ENCODE measurements around the gene SEC22B. TPM values are rescaled to one million over a fixed set of nuclear protein-coding genes. Genes with fewer than 3 reads are reported as not detected.
"Not testable (repeated sequence)": the region's sequence is repeated elsewhere in the genome, so short reads cannot be mapped to it uniquely, and the experiment has no call there.

The SEC22B gene
- total RNA-seq: 10 to 100 TPM; 24.2 to 28.1 TPM
- long read RNA-seq, full-length matches to known transcripts: 53 of 57 reads
- long read RNA-seq, partial matches to known transcripts: 1 of 57 reads
- long read RNA-seq, other reads (novel, unspliced or antisense): 3 of 57 reads

DNA sequence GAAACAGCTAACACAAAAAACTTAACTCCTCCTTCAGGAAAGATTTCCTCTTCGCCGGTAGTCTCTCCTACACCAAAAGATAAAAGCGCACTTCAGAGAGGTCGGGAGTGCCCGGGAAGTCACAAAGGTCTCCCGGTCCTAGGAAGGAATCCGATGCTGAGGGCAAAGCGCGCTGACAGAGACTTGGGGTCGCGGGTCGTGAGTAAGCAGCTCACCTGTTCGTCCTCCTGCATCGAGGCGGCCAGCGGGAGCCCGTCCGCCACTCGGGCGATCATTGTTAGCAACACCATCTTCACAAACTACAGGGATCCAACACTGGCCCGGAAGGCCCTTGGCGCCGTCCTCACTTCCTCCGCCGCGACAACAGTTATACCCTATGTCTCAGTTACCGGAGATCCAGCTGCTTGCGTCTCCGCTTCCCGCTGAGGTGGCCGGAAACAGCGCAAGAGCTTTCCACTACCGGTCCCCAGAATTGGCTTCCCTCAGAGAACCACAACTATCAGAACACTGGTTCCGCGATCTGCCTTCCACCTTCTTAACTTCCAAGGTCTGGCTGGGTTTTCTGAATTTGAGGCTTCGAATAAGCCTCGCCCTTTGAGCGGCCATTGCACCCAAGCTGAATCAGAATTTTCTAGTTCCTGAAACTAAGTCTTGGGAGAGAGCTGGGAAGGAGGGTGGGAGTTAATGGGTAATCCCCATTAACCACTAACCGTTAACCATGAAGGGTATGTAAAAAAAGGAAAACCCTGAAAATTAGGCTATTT lies at the start of gene SEC22B:
Gene SEC22B (minus strand): TSS at position 429 of the 764 bp plus-strand sequence. CDS start 139 bp downstream, at position 290.
- peak; percentile 94 for ATAC-seq
- DNase-seq: peak; percentile 87 to 92
- intact Hi-C loops (cut with DNase I, micrococcal nuclease): no loop called here

DNA sequence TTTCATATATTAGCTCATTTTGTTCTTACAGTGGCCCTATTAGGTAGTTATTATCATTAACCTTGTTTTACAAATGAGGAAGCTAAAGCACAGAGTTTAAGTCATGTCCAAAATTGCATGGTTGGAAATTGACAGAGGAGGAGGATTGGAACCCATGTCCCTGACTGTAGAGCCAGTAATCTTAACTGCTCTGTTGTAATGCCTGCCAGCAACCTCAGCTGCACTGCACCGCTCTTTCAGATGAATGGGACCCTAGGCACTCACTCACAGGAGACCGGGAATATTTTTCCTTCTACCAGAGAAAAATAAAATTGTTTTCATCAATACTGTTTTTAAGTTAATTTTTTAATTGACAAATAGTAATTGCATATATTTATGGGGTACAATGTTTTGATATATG lies 41.6 kb upstream of the SEC22B start:
- DNase-seq; intact Hi-C loops (cut with DNase I, micrococcal nuclease); ATAC-seq: not testable (repeated sequence)

DNA sequence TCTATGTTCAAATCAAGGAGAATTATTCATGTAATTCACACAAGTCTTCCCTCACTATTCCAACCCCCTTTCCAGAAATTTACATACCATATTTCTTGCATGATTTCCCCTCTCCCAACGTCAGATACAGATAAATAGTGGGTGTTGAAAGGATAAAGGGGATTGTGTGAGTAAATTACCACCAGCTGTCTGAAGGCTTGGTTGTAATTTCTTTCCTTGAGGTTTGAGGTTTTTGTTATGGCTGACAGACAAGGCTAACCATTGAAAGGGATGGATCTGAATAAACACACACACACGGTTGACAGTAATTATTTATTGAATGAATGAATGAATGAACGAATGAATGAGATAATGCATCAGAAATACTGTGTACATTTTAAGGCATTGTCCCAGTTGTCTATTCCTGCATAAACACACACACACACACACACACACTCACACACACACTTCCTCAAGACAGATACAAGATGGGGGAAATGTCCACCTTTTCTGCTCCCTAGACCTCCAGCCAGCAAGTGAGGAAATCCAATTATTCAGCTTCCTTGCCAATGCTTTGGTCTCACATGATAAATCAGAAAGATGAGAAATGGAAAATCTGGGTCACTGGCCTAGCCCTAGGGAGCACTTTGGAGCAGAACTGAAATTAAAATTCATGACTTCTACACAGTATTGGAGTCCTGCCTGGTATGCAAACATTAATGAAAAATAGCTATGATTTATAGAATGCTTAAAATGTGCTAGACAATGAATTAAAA lies 41.0 kb upstream of the SEC22B start:
- ATAC-seq; DNase-seq; intact Hi-C loops (cut with DNase I, micrococcal nuclease): not testable (repeated sequence)

GRCh38 chr1:120213606-120214005 lies 37.3 kb upstream of the SEC22B start:
- ATAC-seq: peak; percentile 73
- intact Hi-C loops (cut with DNase I, micrococcal nuclease); DNase-seq: not testable (repeated sequence)

DNA sequence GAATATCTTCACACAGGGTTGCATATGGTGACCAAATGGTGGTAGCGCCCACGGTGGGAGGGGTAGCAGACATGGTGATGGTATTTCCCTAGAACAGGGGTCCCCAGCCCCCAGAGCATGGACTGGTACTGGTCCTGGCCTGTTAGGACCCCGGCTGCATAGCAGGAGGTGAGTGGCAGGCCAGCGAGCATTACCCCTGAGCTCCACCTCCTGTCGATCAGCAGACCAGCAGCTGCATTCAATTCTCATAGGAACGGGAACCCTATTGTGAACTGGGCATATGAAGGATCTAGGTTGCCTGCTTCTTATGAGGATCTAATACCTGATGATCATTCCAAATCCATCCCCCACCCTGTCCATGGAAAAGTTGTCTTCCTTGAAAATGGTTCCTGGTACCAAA lies 34.4 kb upstream of the SEC22B start:
- ATAC-seq; DNase-seq; intact Hi-C loops (cut with DNase I, micrococcal nuclease): not testable (repeated sequence)

DNA sequence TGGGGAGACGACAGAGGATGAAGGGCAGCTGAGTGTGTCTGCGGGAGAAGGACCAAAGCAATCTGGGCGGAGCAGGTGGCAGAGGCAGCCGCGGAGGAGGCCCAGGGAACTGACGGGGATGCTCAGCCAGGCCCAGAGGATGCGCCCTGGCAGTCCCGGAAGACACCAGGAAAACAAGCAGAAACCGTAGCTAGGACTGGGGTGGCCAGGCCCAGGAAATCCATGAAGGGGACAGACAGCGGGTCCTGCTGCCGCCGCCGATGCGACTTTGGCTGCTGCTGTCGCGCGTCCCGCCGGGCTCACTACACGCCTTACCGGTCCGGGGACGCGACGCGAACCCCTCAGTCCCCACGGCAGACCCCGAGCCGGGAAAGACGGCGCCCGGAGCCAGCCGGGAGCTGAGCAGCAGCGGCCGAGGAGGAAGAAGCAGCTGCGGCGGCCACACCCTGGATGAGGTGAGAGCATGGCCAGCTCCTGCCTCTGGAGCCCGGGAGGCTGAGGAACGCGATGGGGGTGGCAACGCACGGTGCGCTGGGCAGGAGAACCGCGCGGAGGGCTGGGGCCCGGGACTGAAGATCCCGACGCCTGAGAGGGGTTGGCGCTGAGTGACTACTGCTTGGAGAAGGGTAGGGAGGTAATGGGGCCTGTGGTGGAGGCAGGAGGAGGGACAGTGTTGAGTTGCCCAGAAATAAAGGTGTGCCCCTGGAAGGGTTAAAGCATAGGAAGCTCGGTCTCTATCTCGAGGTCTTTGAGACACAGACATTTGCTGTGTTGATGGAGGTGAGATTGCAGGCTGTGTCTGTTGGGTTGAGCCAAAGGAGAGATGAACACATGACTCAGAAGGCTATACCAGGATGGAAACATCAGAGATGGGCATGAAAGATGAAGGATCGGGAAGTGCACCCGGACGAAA lies 20.8 kb upstream of the SEC22B start:
- peak; percentile 86 for ATAC-seq
- DNase-seq; intact Hi-C loops (cut with DNase I, micrococcal nuclease): not testable (repeated sequence)

- ATAC-seq; intact Hi-C loops (cut with DNase I, micrococcal nuclease): not testable (repeated sequence)
Measured at GRCh38 chr1:120188626-120189025, 12.3 kb upstream of the SEC22B start.

DNA sequence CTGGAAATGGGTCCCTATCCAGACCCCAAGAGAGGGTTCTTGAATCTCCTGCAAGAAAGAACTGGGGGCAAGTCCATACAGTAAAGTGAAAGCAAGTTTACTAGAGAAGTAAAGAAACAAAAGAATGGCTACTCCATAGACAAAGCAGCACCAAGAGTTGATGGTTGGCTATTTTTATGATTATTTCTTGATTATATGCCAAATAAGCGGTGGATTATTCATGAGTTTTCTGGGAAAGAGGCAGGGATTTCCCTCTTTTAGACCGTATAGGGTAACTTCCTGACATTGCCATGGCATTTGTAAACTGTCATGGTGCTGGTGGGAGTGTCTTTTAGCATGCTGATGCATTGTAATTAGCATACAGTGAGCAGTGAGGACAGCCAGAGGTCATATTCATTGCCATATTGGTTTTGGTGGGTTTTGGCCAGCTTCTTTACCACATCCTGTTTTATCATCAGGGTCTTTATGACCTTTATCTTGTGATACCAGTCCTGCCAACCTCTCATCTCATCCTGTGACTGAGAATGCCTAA lies 5.9 kb upstream of the SEC22B start:
- DNase-seq; intact Hi-C loops (cut with DNase I, micrococcal nuclease); ATAC-seq: not testable (repeated sequence)

More at GRCh38 chr1:120188626-120189025, 12.3 kb upstream of the SEC22B start:
- DNase-seq: not testable (repeated sequence)

DNA sequence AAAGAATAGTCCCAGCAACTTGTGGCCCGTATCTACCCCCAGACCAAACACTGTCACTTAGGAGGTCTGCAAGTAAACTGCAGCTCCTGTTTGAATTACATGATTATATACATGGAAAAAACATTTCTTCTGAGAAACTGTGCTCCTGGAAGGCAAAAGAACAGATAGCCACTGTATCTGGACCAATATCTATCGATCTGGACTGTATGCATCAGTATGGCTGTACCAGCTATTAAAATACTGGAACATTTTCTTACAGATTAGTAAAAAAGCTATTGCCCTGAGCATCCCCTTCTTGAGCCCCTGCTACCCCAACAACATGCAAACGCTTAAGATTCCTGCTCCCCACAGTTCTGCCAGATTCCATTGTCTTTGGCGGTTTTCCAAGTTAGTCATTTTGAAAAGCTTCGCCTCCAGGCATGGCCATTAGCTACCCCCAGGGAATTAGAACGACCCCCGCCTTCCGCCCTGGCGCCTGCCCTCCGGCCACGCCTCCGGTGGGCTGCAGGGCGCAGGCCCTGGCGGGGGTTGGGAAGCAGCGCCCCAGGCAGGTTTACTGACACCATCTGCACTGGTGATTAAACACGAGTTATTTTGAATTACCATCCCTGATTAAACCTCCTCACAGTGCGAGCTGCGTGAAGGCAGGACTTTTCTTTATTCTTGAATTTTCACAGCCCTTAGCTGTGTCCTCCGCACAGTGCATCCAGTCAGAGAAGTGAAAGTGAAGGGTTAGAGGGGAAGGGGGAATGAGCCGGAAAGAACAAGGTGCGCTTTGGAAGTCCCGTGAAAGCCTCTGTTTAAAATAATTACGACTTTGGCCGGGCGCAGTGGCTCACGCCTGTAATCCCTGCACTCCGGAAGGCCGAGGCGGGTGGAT lies 3.7 kb upstream of the SEC22B start:
- intact Hi-C loops (cut with DNase I, micrococcal nuclease): not testable (repeated sequence)
- DNase-seq: peak in 1 of 2 donors; percentile 16
- ATAC-seq: peak; percentile 30

DNA sequence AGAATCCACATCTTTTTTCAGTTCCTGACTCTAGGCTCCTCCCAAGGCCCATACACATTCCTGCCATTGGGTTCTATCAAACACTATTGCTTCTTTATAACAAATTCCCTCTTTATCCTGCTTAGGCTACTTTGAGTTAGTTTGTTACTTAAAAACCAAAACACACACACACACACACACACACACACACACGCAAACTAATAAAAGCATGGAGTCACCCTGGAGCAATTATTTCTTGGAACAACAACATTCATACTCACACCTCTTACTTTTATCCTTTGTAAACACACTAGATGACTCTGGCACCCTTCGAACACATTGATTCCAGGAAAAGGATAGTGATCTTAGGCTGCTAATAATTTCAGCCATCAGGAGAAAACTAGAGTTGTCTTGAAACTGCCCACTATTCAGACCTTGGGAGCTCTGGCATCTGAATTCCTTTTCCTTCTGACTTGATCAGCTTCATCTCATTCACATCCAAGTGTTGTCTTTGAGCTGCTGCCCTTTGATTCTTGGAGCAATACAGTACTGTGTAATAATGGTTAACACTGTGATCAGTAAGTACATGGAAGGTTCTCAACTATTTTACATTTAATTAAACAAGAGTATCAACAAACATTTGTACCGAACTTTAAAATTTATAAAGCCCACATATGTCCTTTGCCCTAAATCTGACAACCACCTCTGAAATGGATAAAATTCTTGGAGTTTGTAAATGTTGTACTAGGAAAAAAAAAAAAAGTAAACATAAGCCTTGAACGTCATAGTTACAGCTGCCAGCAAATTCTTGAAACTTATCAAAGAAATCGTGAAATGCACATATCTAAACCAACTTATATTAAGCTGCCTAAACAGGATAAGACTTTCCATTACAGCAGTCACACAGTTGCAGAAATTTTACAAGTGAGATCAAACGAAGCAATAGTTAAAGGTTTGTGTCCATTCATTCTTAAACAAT lies 2.8 kb upstream of the SEC22B start:
- DNase-seq: no peak

DNA sequence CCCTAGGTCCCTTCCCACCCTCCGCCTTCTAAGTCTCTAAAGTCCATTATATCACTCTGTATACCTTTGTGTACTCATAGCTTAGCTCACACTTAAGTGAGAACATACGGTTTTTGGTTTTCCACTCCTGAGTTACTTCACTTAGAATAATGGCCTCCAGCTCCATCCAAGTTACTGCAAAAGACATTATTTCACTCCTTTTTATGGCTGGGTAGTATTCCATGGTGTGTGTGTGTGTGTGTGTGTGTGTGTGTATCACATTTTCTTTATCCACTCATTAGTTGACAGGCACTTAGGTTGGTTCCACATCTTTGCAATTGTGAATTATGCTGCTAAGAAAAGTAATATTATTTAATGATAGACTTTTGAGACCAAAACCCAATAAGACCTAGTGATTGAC lies 1.7 kb upstream of the SEC22B start:
- ATAC-seq; intact Hi-C loops (cut with DNase I, micrococcal nuclease); DNase-seq: not testable (repeated sequence)

More for the DNA sequence above, 2.8 kb upstream of the SEC22B start:
- no peak for ATAC-seq
- intact Hi-C loops (cut with DNase I, micrococcal nuclease): no loop called here

GRCh38 chr1:120175688-120176087 lies 632 bp downstream of the SEC22B start:
- peak; percentile 47 for ATAC-seq
- DNase-seq; intact Hi-C loops (cut with DNase I, micrococcal nuclease): not testable (repeated sequence)

DNA sequence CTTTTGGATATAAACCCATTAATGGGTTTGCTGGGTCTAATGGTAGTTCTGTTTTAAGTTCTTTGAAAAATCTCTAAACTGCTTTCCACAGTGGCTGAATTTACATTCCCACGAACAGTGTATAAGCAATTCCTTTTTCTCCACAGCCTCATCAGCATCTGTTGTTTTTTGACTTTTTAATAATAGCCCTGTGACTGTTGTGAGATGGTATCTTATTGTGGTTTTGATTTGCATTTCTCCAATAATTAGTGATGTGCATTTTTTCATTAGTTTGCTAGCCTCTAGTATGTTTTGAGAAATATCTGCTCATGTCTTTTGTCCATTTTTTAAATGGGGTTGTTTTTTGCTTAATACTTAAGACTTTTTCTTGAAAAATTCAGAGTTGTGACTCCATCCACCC lies 11.6 kb downstream of the SEC22B start:
- DNase-seq; ATAC-seq; intact Hi-C loops (cut with DNase I, micrococcal nuclease): not testable (repeated sequence)

- ATAC-seq: peak; percentile 84
- intact Hi-C loops (cut with DNase I, micrococcal nuclease); DNase-seq: not testable (repeated sequence)
Measured at GRCh38 chr1:120162015-120162414, 14.3 kb downstream of the SEC22B start.

DNA sequence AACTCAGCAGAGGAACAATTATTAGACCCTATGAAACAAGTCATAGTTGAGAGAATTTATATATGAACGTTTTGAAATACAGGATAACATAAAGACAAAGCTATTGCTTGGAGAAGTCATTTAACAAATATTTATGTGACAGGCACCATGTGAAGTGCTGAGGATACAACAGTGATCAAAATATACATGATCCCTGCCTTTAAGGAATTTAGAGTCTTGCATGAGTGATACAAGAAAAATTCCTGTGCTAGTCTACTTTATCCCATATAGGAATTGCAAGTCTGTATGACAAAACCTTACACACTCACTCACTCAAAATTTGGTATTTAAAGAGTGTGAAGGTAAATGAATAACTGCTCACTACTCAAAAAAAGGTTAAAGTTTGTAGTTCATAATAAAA lies 17.8 kb downstream of the SEC22B start:
- intact Hi-C loops (cut with DNase I, micrococcal nuclease); ATAC-seq; DNase-seq: not testable (repeated sequence)

DNA sequence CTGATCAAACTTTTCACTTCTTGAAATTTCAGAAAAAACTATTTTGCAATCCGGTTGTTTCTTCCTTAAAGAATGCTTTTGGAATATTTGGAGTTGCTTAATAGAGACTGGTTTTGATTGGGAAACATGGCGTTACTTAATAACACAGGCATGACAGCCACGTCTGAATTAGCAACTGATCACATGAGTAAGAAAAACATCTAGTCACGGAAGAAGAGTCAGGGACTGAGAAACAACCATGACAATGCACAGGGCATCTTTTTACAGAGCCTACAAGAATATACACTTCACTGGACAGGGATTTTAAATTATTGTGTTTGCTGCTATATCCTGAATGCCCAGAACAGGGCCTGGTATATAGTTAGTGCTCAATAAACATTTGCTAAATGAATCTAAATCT lies 18.2 kb downstream of the SEC22B start:
- DNase-seq; intact Hi-C loops (cut with DNase I, micrococcal nuclease); ATAC-seq: not testable (repeated sequence)

All from left colon (tissue), 2 donors.